CD14-positive monocyte (primary cell): ENCODE measurements around the gene CRYGA. TPM values are rescaled to one million over a fixed set of nuclear protein-coding genes. Genes with fewer than 3 reads are reported as not detected.

Experiments used
- DNase-seq, 3 donors: peaks; one replicate each; pipeline ENCODE4 v3.0.0-alpha.2; 2011 to 2022
- H2AFZ ChIP-seq: 2 replicates; pipeline ENCODE4 v1.6.0; 2012; ENCODE audit warnings: mild to moderate bottlenecking, low read depth, low read length, inconsistent platforms; ENCODE audit not compliant: insufficient read depth, poor library complexity, severe bottlenecking
- H3K27ac ChIP-seq, 2 donors: 1 replicate in 1 of 2; 2 replicates in 1 of 2; pipeline ENCODE4 v1.5.1; 2012 to 2013; ENCODE audit warnings: low read length in 2 of 2, control low read depth in 1 of 2, inconsistent platforms in 1 of 2, low read depth in 1 of 2, mild to moderate bottlenecking in 1 of 2
- H3K27me3 ChIP-seq, 2 donors: one replicate each; pipeline versions ENCODE4 v1.6.0 to v1.6.1; 2011 to 2013; ENCODE audit warnings: low read length in 2 of 2; ENCODE audit not compliant: control insufficient read depth in 2 of 2, insufficient read depth in 2 of 2
- H3K36me3 ChIP-seq, 2 donors: replicated peaks in 1 of 2; 1 replicate in 1 of 2; 2 replicates in 1 of 2; pipeline versions ENCODE4 v1.5.1 to v1.6.1; 2012 to 2013; ENCODE audit warnings: low read length in 2 of 2, control low read depth in 1 of 2, inconsistent platforms in 1 of 2, mild to moderate bottlenecking in 1 of 2; ENCODE audit not compliant: insufficient read depth in 2 of 2, control insufficient read depth in 1 of 2
- H3K4me1 ChIP-seq, 2 donors: 1 replicate in 1 of 2; 2 replicates in 1 of 2; pipeline versions ENCODE4 v1.5.1 to v1.6.1; 2012 to 2013; ENCODE audit warnings: low read length in 2 of 2, control low read depth in 1 of 2, inconsistent platforms in 1 of 2, mild to moderate bottlenecking in 1 of 2, moderate library complexity in 1 of 2; ENCODE audit not compliant: insufficient read depth in 2 of 2, control insufficient read depth in 1 of 2
- H3K4me2 ChIP-seq: replicated peaks from 2 replicates; pipeline ENCODE3; 2012; ENCODE audit warnings: low read length, moderate library complexity, mild to moderate bottlenecking; ENCODE audit not compliant: poor library complexity, severe bottlenecking; ENCODE audit errors: extremely low read depth
- H3K4me3 ChIP-seq, 3 experiments: fragments of 200-600 bp in 1 of 3; sonication (generic) in 1 of 3; replicated peaks in 1 of 3; 1 replicate in 2 of 3; 2 replicates in 1 of 3; pipeline ENCODE4 v1.5.1; 2011 to 2013; ENCODE audit warnings: low read length in 3 of 3, mild to moderate bottlenecking in 3 of 3, control low read depth in 2 of 3, low read depth in 2 of 3, inconsistent platforms in 1 of 3, moderate library complexity in 1 of 3
- H3K79me2 ChIP-seq: 2 replicates; pipeline ENCODE4 v1.6.0; 2012; ENCODE audit warnings: mild to moderate bottlenecking, control low read depth, inconsistent platforms, low read length, moderate library complexity; ENCODE audit not compliant: insufficient read depth
- H3K9ac ChIP-seq: 2 replicates; pipeline ENCODE4 v1.6.0; 2017; ENCODE audit warnings: low read length, mild to moderate bottlenecking; ENCODE audit not compliant: insufficient read depth, poor library complexity, severe bottlenecking
- H3K9me3 ChIP-seq, 2 donors: replicated peaks in 1 of 2; 1 replicate in 1 of 2; 2 replicates in 1 of 2; pipeline versions ENCODE4 v1.5.1 to v1.6.1; 2012 to 2013; ENCODE audit warnings: low read length in 2 of 2, control low read depth in 1 of 2; ENCODE audit not compliant: control insufficient read depth in 1 of 2, insufficient read depth in 1 of 2
- H4K20me1 ChIP-seq: 2 replicates; pipeline ENCODE4 v1.6.0; 2012; ENCODE audit warnings: mild to moderate bottlenecking, low read length, control low read depth, moderate library complexity; ENCODE audit not compliant: insufficient read depth
- H3K27ac Mint-ChIP-seq, 7 donors: one replicate each; pipeline ENCODE4 v1.8.0; 2020; ENCODE audit warnings: mild to moderate bottlenecking in 7 of 7, mixed read lengths in 7 of 7, moderate library complexity in 6 of 7, inconsistent platforms in 2 of 7
- H3K27me3 Mint-ChIP-seq, 3 donors: one replicate each; pipeline ENCODE4 v1.8.0; 2021 to 2022; ENCODE audit warnings: low read depth in 3 of 3, mild to moderate bottlenecking in 3 of 3, mixed read lengths in 3 of 3, moderate library complexity in 3 of 3, inconsistent platforms in 1 of 3
- H3K36me3 Mint-ChIP-seq, 2 donors: one replicate each; pipeline ENCODE4 v1.8.0; 2020; ENCODE audit warnings: mixed read lengths in 2 of 2, inconsistent platforms in 1 of 2, mild to moderate bottlenecking in 1 of 2
- H3K4me1 Mint-ChIP-seq: one replicate; pipeline ENCODE4 v1.8.0; 2020; ENCODE audit warnings: mild to moderate bottlenecking, mixed read lengths
- H3K4me3 Mint-ChIP-seq, 2 donors: one replicate each; pipeline ENCODE4 v1.8.0; 2020; ENCODE audit warnings: mild to moderate bottlenecking in 2 of 2, mixed read lengths in 2 of 2, moderate library complexity in 1 of 2
- H3K9me3 Mint-ChIP-seq, 7 donors: one replicate each; pipeline ENCODE4 v1.8.0; 2020 to 2022; ENCODE audit warnings: mixed read lengths in 7 of 7, mild to moderate bottlenecking in 6 of 7, moderate library complexity in 6 of 7, inconsistent platforms in 2 of 7
- CTCF ChIP-seq: fragments of 200-600 bp; IDR thresholded peaks from one replicate; pipeline ENCODE4 v1.8.0; 2022; ENCODE audit warnings: antibody characterized with exemption, mild to moderate bottlenecking
- WGBS: methylation state at CpG from one replicate; pipeline ENCODE4 v1.1.5; 2013; ENCODE audit warnings: missing lambda C conversion rate; ENCODE audit not compliant: insufficient coverage; 5-methylcytosine and 5-hydroxymethylcytosine counted together
- intact Hi-C, 2 donors: fragments of 100-400 bp; cut with micrococcal nuclease; formaldehyde crosslinking; loops; one replicate each; pipeline versions ENCODE4 v1.15.0 to v1.15.1; 2023
- polyA plus RNA-seq, 3 donors: library from polyadenylated mRNA; depleted of rRNA in 1 of 3; unstranded in 2 of 3; stranded (reverse) in 1 of 3; fragments of 300-500 nt in 2 of 3; fragments of >200 nt in 1 of 3; fragmentation: Illumina TruSeq in 2 of 3; gene quantifications; 1 replicate in 2 of 3; 2 replicates in 1 of 3; pipeline ENCODE4 v1.2.3, GENCODE V29; 2012 to 2021

CRYGA gene
- polyA plus RNA-seq, 3 donors: not detected

DNA sequence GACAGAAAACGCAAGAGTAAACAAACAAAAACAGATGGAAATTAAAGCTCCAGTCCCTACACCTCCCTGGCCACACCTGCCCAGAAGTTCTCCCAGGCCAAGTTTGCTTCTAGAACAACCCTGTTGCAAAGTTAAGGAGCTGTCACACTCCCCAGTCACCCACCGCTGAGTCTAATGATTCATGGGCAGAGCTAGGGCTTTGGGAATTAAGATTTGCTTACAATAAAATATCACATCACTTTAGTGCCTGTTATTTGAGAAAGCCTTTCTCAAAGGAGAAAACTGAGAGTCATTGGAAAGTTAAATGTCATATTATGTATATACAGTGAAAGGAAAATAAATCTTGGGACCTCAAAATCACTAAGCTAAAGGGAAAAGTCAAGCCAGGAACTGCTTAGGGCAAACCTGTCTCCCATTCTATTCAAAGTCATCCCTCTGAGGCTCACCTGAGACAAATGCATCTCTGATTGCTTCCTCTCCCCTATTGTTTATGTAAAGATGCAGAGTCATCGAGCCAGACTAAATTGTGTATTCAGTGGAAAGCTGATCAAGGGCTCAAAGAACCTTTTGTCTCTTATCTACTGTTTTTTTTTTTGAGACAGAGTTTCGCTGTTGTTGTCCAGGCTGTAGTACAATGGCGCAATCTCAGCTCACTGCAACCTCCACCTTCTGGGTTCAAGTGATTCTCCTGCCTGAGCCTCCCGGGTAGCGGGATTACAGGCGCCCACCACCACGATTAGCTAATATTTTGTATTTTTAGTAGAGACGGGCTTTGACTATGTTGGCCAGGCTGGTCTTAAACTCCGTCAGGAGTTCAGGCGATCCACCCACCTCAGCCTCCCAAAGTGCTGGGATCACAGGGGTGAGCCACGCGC lies 20.2 kb downstream of the CRYGA start:
- H3K79me2 ChIP-seq: no peaks in the 10 kb centered on the region
- no peak overlapping the region for H3K4me3 Mint-ChIP-seq
- no peak overlapping the region for H3K4me2 ChIP-seq
- H3K9me3 Mint-ChIP-seq: peaks cover 2 to 23% (median 13%) of the 10 kb centered on the region in 7 donors
- peaks cover 0 to 12% of the 10 kb centered on the region in 2 donors for H3K9me3 ChIP-seq
- intact Hi-C loops: no loop called here
- peaks cover 0 to 3% (median 0%) of the 10 kb centered on the region in 3 donors for H3K27me3 Mint-ChIP-seq
- TF ChIP-seq CTCF: no peak
- H3K36me3 ChIP-seq: no peaks in the 10 kb centered on the region
- peak overlapping the region in 1 of 7 donors; percentile 60 for H3K27ac Mint-ChIP-seq
- no peaks in the 10 kb centered on the region for H3K36me3 Mint-ChIP-seq
- no peak for DNase-seq
- H2AFZ ChIP-seq: no peak overlapping the region
- no peaks in the 10 kb centered on the region for H3K4me1 Mint-ChIP-seq
- no peak overlapping the region for H3K4me3 ChIP-seq
- no peak overlapping the region for H3K9ac ChIP-seq
- no peaks in the 10 kb centered on the region for H3K27me3 ChIP-seq
- H3K4me1 ChIP-seq: no peaks in the 10 kb centered on the region
- no peak overlapping the region for H3K27ac ChIP-seq
- 76% methylated on average over 5 of the region's 14 CpGs for WGBS
- H4K20me1 ChIP-seq: no peaks in the 10 kb centered on the region

- no peak for DNase-seq
- Mint-ChIP-seq H3K9me3 (peaks cover 4 to 28% (median 17%) of the 10 kb centered on the region in 7 donors), H3K27me3 (peaks cover 0 to 3% (median 0%) of the 10 kb centered on the region in 3 donors), H3K4me1 (no peaks in the 10 kb centered on the region), H3K4me3 (no peak overlapping the region), H3K36me3 (no peaks in the 10 kb centered on the region), H3K27ac (no peak overlapping the region)
- Histone ChIP-seq H3K79me2 (no peaks in the 10 kb centered on the region), H2AFZ (no peak overlapping the region), H3K27me3 (no peaks in the 10 kb centered on the region), H4K20me1 (no peaks in the 10 kb centered on the region), H3K27ac (no peak overlapping the region), H3K36me3 (no peaks in the 10 kb centered on the region), H3K9ac (no peak overlapping the region), H3K4me3 (no peak overlapping the region), H3K4me1 (no peaks in the 10 kb centered on the region), H3K9me3 (peaks cover 0 to 20% of the 10 kb centered on the region in 2 donors), H3K4me2 (no peak overlapping the region)
- TF ChIP-seq CTCF: no peak
- intact Hi-C loops: no loop called here
- 88% methylated on average over 2 of the region's 8 CpGs for WGBS
Observed at GRCh38 chr2:208142240-208142924, 21.0 kb downstream of the CRYGA start.
